GM18867 (cell line): ENCODE data around the gene ZIC2.
"Not testable (repeated sequence)": the region's sequence is repeated elsewhere in the genome, so short reads cannot be mapped to it uniquely, and the experiment has no call there.

Experiments used
- ATAC-seq: cut with Tn5 transposase; IDR thresholded peaks from one replicate; pipeline ENCODE4 v1.9.1; 2021; ENCODE audit warnings: mild to moderate bottlenecking, moderate library complexity; ENCODE audit not compliant: unreplicated experiment

Gene ZIC2

DNA sequence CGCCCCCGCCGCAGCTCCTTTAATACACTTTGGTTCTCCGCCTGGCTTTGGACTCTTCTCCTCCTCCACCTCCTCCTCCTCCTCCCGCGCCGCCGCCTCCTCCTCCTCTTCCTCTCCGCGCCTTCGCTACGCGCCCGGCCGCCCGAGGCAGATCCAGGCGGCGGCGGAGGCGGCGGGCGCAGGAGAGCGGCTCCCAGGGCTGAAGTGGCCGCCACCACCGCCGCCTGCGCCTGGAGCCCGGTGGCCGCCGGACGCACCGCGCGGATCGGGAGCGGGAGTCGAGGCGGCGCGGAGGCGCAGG is at the start of gene ZIC2:
ZIC2 (plus strand) TSS at position 50 of the 301 bp plus-strand sequence. CDS start 281 bp downstream, outside the sequence.
- ATAC-seq, result no peak

DNA sequence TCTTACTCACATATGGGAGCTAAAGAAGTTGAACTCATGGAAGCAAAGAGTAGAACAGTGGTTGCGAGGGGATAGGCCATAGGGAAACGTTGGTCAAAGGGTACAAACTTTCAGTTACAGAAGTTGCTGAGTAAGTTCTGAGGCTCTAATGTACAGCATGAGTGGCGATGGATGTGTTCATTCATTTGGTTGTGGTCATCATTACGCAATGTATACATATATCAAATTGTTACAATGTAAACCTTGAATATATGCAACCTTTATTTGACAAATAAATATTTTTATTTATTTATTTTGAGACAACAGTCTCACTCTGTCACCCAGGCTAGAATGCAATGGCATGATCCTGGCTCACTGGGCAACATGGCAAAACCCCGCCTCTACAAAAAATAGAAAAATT is 48.7 kb upstream of the ZIC2 start:
- ATAC-seq, result no peak

DNA sequence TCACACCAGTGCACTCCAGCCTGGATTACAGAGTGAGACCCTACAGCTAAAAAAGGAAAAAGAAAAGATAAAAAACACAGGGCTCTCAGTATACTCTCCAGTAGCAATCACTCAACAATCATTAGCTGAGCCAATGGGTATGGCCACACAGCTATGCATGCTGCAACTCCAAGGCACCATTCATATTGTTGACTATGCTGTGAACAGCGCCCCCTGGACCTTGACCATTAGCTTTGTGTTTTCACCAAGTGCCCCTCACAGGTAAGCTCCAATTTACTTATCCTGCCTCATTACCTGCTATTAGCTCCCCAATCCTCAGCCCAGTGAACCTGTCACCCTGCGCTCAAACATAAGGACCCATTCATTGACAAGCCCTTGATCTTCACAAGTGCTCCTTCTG is 45.8 kb upstream of the ZIC2 start:
- ATAC-seq, result no peak

DNA sequence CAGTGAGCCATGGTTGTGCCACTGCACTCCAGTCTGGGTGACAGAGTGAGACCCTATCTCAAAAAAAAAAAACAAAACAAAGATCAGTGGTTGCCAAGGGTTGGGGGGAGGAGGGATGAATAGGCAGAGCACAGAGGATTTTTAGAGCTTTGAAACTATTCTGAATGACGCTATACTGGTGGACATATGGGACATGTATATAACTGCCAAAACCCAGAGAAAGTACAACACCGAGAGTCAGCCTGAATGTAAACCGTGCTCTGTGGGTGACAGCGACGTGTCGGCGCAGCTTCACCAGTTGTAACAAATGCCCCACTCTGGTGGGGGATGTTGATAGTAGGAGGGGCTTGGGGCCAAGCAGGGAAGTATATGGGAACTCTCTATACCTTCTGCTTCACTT is 42.9 kb upstream of the ZIC2 start:
- ATAC-seq, result no peak

DNA sequence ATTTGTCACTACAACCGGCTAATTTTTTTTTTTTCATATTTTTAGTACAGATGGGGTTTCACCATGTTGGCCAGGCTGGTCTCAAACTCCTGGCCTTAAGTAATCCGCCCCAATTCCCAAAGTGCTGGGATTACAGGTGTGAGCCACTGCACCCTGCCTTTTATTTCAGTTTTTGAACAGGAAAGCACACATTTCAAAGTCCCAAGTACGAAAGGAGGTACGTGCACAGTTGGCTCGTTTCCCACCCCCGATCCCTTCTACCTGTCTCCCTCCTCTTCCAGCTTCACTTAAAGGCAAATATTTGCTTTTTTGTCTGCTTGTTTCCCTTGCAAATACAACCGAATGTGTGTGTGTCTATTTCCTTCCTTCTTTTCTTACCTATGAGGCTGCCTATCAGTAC is 40.5 kb upstream of the ZIC2 start:
- no peak for ATAC-seq

DNA sequence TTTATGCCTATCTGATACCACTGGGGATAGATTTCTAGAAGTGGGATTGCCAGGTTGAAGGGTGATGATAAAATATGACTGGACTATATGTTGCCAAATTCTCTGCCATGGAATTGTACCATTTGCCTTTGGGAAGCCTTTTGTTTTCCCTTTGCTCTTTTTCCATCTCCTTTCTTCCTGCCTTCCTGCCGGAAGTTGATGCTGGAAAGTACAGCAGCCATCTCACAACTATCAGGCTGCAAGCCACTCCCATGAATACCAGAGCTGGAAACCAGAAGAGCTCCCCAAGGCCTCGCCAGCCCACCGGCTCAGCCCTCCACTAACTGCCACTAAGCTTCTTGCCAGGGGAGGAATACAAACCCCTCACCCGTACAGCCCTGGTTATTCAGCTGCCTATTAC is 39.7 kb upstream of the ZIC2 start:
- ATAC-seq, result no peak

DNA sequence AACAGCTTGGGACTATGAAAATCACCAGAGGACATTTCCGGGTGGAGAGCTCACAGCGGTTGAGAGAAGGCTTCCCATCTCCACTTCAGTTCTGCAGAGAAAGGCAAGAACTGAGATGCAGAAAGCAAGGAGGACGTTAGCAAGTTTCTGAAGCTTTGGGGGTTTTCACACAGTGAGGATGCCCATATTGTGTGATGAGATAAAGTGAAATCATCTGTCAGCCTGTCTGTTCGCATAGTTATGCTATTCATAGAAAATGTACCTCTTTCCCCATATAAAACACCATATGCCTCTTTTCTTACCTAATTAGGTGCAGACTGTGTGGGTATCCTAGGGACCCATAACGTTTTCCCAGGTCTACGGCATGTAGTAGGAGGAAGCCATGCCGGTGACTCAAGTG is 37.5 kb upstream of the ZIC2 start:
- no peak for ATAC-seq

DNA sequence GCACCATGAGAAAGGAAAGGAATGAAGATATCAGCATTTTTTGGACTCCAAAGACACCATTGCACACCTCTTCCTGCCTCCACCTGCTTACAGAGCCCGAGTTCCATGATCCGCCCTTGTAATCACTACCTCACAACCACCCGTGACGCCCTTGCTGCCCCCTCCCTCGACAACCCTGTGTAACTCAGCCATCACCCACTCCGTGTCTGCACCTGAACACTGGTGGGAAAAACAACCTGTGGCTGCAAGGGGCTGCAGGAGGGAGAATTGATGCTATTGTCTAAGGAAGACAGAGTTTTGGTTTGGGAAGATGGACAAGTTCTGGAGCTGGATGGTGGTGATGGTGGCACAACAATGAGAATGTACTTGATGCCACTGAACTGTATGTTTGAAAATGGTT is 37.0 kb upstream of the ZIC2 start:
- no peak for ATAC-seq

DNA sequence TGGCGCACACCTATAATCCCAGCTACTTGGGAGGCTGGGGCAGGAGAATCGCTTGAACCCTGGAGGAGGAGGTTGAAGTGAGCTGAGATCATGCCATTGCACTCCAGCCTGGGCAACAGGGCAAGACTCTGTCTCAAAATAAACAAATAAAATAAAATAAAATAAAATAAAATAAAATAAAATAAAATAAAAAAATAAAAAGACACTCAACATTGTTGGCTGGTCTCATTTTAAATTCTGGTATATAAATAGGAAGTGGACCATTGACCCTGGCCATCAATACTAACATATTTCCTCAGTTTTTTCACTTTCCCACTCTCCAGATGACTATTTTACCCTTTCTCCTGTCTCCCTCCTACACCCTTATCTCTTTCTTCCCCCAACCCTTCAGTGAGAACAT is 36.1 kb upstream of the ZIC2 start:
- not testable (repeated sequence) for ATAC-seq

DNA sequence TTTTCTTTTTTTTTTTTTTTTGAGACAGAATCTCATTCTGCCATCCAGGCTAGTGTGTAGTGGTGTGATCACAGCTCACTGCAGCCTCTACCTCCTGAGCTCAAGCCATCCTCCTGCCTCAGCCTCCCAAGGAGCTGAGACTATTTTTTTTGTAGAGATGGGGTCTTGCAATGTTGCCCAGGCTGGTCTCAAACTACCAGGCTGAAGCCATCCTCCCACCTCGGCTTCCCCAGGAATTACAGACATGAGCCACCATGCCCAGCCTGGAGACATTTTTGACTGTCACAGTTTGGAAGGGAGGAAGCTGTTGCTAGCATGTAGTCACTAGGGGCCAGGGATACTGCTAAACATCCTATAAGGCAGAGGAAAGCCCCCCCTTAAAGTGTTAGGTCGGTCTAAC is 33.9 kb upstream of the ZIC2 start:
- ATAC-seq, result no peak

DNA sequence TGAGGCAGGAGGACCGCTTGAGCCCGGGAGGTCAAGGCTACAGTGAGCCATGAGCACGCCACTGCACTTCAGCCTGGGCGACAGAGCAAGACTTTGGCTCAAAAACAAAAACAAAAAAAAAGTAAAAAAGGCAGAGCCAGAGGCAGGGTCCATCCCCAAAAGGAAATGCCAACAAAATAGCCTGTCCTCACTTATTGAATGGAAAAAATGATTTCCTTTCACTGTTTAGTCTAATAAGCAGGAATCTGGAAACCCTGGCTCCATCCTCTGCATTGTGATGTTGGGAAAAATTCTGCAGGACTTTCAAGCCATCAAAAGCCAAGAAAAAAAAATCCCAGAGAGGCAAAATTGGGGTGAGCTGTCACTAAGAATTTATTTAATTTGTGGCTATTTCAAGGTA is 33.2 kb upstream of the ZIC2 start:
- ATAC-seq, result no peak

DNA sequence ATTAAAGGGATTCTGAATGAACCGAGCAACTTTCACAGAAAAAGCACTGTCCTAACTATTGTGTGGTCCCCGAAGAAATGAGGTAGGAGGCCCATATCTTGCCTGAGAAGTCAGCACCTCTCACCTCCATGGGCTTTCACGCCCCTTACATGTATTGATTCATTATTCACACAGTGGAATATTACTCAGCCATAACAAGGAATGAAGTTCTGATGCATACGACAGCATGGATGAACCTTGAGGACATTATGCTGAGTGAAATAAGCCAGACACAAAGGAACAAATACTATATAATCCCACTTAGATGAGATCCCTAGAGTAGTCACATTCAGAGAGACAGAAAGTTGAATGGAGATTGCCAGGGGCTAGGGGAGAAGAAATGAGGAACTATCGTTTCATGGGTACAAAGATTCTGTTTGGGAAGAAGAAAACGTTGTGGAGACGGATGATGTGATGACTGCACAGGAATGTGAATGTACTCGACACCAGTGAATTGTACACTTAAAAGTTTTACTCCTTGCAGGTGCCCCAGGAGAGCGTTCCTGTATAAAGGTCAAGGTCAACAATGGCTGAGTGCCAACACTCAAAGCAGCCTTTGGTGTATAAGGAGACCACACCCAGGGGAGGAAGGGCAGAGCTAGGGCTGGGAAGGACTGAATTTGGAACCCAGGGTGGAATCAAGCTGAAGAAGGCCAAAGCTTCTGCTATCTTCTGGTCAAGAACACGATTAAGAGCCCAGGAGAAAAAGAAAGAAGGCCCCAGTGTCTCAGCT is 32.5 kb upstream of the ZIC2 start:
- ATAC-seq, result no peak

DNA sequence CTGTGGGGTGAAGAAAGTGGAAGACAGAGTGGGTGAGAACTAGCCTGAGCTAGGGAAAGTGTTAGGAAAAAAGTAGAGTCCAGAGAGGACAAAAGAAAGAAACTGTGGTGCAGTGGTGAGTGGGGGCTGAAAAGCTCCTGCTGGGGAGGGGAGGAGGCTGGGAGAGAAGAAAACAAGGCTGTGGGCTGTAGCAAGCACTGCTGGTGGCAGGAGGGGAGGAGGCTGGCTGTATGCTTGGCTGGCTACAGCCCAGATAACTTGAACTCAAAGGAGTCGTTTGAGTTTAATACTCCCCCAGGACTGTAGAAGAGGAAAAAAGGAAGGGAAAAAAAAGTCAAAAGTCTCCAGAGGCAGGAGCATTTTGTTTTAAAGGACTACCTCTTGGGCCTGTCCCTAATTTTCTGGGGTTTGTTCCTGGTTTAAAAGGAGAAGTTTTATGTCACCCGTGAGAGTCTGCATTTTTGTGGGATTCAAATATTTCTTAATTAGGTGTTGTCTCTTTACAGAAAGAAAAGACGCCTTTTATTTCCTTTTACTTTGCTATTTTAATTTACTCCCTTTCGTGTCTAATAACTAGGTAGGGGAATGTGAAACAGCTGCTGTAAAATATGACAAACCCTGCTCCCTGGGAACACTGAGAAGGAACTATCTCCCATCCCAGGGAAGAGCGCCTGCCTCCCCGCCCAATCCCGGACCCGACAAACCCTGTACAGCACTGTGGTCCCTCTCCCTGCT is 31.7 kb upstream of the ZIC2 start:
- no peak for ATAC-seq

DNA sequence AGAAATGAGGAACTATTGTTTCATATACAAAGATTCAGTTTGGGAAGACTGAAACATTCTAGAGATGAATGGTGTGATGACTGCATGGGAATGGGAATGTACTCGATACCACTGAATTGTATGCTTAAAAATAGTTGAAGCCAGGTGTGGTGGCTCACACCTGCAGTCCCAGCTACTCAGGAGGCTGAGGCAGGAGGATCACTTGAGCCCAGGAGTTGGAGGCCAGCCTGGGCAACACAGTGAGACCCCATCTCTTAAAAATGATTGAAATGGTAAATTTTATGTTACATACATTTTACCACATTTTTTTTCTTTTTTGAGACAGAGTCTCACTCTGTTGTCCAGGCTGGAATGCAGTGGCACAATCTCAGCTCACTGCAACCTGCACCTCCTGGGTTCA is 29.9 kb upstream of the ZIC2 start:
- ATAC-seq, result not testable (repeated sequence)

DNA sequence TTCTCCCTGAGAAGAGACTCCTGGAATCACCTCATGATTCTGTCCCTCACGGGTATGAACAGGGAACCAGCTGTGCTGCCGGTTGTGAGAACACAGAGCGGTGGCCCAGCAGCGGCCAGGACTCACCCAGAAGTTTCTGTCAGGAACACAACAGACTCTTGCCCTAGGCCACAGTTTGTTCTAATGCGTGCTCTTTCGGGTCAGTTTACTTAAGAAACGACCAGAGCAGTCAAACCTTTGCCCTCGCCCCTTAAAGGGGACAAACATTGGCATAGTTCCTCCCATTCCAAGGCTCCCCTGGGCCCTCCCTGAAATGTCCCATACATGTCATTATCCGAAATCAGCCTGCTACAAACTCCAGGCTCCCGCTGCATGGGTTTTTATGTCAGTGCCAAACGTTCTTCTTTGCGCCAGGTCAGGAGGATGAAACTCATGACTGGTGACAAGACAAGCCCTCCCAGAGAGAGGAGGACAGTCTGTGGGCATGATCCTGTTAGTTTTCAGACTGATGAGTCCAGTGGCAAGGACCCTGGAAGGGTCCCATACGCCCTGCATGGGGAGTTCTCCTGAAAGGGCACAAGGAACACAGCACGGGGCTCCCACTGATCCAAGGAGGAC is 28.3 kb upstream of the ZIC2 start:
- ATAC-seq, result no peak

DNA sequence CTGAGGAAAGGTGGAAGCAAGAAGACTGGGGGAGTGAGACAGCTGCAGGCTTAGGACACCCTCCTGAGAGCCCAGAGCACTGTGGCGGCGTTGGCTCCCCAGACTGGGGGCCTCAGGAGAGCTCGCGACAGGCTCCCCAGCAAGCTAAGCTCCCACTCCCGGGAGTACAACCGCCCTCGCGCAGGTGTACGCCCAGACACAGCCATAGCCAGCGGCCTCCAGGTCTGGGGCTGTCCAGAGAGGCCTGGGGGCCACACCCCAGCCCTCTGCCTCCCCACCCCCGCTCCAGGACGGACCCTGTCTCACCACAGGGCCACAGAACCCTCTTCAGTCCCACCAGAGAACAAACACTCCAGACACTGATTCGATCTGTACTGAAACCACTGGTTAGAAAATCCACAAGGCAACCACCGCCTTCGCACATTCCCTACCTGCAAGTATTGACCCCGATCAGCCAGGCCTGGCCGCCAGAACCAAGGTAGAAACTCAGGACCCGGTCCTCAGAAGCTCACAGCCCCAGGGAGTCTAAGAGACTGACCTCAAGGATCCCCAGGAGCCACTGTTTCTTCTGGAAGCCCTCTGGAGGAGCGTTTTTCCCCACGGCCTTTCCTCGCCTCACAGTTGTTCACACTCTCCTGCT is 26.4 kb upstream of the ZIC2 start:
- no peak for ATAC-seq

DNA sequence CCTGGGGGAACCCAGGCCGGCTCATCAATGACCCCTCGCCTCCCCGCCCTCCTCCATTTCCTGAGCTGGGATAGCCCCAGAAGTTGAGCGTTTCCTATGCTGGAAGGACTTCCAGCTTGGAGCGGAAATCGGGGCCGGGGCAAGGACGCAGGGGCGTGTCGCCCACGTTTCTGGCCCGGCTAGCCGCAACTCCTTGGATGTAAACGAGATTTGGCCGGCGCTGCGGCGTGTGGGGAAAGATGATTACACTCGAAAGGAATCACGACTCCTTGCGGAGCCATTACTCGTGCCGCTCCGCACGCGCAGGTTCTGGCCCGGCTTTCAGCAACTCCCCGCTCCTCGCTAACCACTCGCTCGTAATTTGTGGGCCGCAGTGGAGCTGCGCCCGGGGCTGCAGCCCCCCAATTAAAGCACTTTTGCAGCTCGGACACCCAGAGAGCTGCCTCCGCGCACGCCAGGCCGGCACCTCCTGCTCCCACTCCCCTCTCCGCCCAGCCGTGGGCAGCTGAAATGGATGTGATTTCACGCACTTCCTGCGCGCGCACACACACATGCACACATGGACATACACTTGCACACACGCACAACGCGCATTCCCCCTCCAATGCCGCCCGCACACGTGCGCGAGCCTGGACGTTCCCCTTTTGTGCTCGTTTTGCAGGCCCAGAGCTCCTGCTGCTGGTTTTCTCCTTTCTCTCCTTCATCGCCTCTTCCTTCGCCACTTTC is 25.7 kb upstream of the ZIC2 start:
- ATAC-seq, result no peak

DNA sequence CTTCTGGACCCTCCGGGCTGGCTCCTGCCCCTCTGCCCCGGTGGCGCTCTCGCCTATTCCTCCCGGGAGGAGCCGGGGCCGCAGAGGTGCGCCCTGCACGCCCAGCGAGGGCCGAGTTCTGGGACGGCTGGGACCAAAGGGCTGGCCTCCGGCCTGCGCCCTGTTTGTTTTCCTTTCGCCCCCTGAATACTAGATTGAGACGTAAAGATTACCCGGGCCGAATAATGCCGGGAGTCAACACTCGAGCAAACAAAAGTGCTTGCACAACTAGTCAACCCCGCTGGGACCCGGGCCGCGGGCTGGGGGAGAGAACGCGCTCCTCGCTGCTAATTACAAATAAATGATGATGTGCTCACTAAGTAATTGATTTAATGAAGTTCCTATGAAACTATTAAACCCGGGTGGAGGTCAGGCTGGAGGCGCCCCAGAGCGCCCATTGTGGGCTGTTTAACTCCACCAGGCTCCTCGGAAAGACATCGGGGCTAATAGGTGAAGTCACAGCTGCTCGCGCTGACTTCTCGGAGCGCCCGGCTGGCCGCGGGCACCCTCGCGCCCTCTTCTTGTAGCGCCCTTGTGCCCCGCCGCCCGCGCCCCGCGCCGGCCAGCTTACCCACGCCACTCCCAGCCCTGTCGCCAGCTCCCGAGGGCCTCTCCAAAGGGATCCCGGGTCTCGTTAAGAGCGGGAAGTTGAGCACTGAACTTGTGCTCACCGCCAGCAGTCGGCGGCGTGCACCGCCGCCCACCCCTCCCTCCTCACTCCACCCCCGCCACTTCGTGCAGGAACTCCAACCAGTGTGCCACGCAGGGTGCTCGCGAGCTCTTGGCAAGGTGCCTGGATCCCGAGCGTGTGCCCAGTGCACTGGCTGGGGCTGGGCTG is 24.9 kb upstream of the ZIC2 start:
- no peak for ATAC-seq

DNA sequence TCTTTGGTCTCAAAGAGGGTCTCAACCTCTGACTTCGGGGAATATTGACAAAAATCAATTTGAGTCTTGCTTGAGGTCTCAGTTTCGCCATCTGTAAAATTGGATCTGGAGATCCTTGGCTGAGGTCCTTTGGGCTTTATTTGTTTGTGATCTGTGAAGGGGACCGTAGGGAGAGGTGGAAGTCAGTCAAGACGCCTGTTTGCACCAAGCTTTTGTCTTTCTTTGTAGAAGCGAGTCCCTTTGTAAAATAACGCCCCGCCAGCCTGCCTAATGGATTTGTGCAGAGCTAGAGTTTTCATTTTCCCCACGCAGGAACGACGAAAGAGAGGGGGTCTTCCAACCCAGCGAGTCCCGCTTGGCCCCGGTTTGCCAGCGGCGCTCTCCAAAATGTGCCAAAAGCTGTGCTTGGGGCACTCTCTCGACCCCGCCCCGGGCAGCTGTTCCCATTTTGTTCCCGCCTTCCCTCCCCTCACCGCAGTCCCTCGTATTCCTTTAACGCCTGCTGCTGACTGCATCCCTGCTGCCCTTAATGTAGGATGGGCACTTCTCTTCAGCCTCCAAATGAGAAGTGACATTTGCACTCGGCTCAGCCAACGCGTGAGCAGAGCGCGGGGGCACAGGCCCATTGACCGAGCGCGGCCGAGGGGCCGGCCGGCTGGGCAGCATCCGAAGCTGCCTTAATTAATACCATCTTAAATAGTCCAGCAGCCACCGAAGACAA is 23.0 kb upstream of the ZIC2 start:
- no peak for ATAC-seq

DNA sequence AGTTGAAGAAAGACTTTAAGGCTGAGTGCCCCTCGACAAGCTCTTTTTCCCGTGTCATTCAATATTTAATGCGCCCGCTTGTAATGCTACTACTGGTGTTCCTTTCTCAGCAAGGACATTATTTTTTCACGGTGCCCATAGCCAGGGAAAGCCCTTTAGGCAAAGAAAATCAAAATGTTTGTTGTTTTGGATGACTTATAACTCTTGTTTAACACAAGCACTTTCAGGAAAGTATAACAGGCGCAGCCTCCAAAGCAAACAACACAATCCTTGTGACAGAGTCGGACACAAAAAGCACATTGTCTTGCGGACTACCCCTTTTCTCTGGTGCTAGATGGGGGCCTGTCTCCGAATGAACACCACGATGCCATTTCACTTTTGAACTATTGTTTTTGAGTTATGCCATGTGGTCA is 22.5 kb upstream of the ZIC2 start:
- no peak for ATAC-seq
